Keratinocyte (primary cell): ENCODE measurements around the gene FOXE3. TPM values are rescaled to one million over a fixed set of nuclear protein-coding genes. Genes with fewer than 3 reads are reported as not detected.

Source experiments
- DNase-seq: peaks from one replicate; pipeline ENCODE4 v3.0.0-alpha.2; 2011; ENCODE audit warnings: low read depth, missing footprints, low spot score
- FAIRE-seq: peaks from 2 replicates; lab custom pipeline; 2011; peaks lifted over from hg19 to GRCh38; lab: Jason Lieb, UNC
- H2AFZ ChIP-seq: 2 replicates; pipeline ENCODE4 v1.6.0; 2012; ENCODE audit warnings: low read length, control low read depth, inconsistent platforms; ENCODE audit not compliant: control insufficient read depth
- H3K27ac ChIP-seq: 2 replicates; pipeline ENCODE4 v1.5.1; 2011; ENCODE audit warnings: low read length; ENCODE audit not compliant: control insufficient read depth, insufficient read depth
- H3K27me3 ChIP-seq: 3 replicates; pipeline ENCODE4 v1.6.0; 2011; ENCODE audit warnings: low read length; ENCODE audit not compliant: control insufficient read depth, insufficient read depth; ENCODE audit errors: extremely low read depth
- H3K36me3 ChIP-seq, 2 experiments: 2 replicates in 1 of 2; 3 replicates in 1 of 2; pipeline ENCODE4 v1.5.1; 2011; ENCODE audit warnings: low read length in 2 of 2, mild to moderate bottlenecking in 1 of 2; ENCODE audit not compliant: control insufficient read depth in 2 of 2, insufficient read depth in 2 of 2; ENCODE audit errors: extremely low read depth in 1 of 2
- H3K4me1 ChIP-seq: 3 replicates; pipeline ENCODE4 v1.5.1; 2011; ENCODE audit warnings: low read length; ENCODE audit not compliant: control insufficient read depth, insufficient read depth; ENCODE audit errors: extremely low read depth
- H3K4me2 ChIP-seq: 3 replicates; pipeline ENCODE4 v1.6.0; 2011; ENCODE audit warnings: low read depth, low read length; ENCODE audit not compliant: control insufficient read depth, insufficient read depth; ENCODE audit errors: extremely low read depth
- H3K4me3 ChIP-seq, 3 experiments: fragments of 200-600 bp in 1 of 3; sonication (generic) in 1 of 3; 2 replicates in 2 of 3; 3 replicates in 1 of 3; pipeline ENCODE4 v1.5.1; 2011 to 2016; ENCODE audit warnings: low read length in 3 of 3, mild to moderate bottlenecking in 3 of 3, control low read depth in 2 of 3, inconsistent platforms in 1 of 3, low read depth in 1 of 3, mixed read lengths in 1 of 3, mixed run types in 1 of 3, moderate library complexity in 1 of 3; ENCODE audit not compliant: control insufficient read depth in 2 of 3, insufficient read depth in 2 of 3; ENCODE audit errors: extremely low read depth in 1 of 3
- H3K79me2 ChIP-seq: 2 replicates; pipeline ENCODE4 v1.6.0; 2012; ENCODE audit warnings: low read length; ENCODE audit not compliant: control insufficient read depth, insufficient read depth
- H3K9ac ChIP-seq: 3 replicates; pipeline ENCODE4 v1.6.0; 2011; ENCODE audit warnings: low read length; ENCODE audit not compliant: control insufficient read depth, insufficient read depth; ENCODE audit errors: extremely low read depth
- H3K9me1 ChIP-seq: 3 replicates; pipeline ENCODE4 v1.6.0; 2011; ENCODE audit warnings: low read length; ENCODE audit not compliant: control insufficient read depth, insufficient read depth; ENCODE audit errors: extremely low read depth
- H3K9me3 ChIP-seq: 2 replicates; pipeline ENCODE4 v1.5.1; 2012; ENCODE audit warnings: low read depth, low read length; ENCODE audit not compliant: control insufficient read depth
- H4K20me1 ChIP-seq: 3 replicates; pipeline ENCODE4 v1.6.0; 2011; ENCODE audit warnings: low read length; ENCODE audit not compliant: control insufficient read depth, insufficient read depth; ENCODE audit errors: extremely low read depth
- CTCF ChIP-seq, 3 experiments: IDR thresholded peaks in 1 of 3; conservative IDR thresholded peaks in 1 of 3; optimal IDR thresholded peaks in 1 of 3; 2 replicates in 2 of 3; 3 replicates in 1 of 3; pipeline versions ENCODE3 to v1.5.1; 2011; ENCODE audit warnings: low read length in 3 of 3, mild to moderate bottlenecking in 3 of 3, moderate library complexity in 2 of 3, control low read depth in 1 of 3, inconsistent platforms in 1 of 3; ENCODE audit not compliant: insufficient read depth in 2 of 3; ENCODE audit errors: extremely low read depth in 1 of 3
- EZH2 ChIP-seq: IDR thresholded peaks from one replicate; pipeline ENCODE4 v1.6.1; 2012; ENCODE audit warnings: inconsistent platforms, mild to moderate bottlenecking, low read length, moderate library complexity
- dilution Hi-C: fragments of 300-500 bp; cut with MboI; formaldehyde crosslinking; loops from one replicate; pipeline ENCODE4 v1.7.0; 2020; ENCODE audit warnings: low sequenced_read_pairs; ENCODE audit not compliant: extremely low pct_ligation_motif_present
- polyA plus RNA-seq, 5 experiments: library from polyadenylated mRNA; depleted of rRNA in 3 of 5; stranded (reverse) in 3 of 5; stranded (forward) in 1 of 5; unstranded in 1 of 5; fragments of >200 nt; gene quantifications; 1 replicate in 1 of 5; 2 replicates in 3 of 5; 3 replicates in 1 of 5; pipeline versions ENCODE4 v1.2.1 to v1.2.3, GENCODE V29; 2011 to 2012; ENCODE audit warnings: missing spikeins in 2 of 5, low read depth in 1 of 5, low replicate concordance in 1 of 5

The FOXE3 gene
- polyA plus RNA-seq, 1 donor (not counting 4 experiments of a cell fraction or from before 2014, with no cell fraction given) = not detected

DNA sequence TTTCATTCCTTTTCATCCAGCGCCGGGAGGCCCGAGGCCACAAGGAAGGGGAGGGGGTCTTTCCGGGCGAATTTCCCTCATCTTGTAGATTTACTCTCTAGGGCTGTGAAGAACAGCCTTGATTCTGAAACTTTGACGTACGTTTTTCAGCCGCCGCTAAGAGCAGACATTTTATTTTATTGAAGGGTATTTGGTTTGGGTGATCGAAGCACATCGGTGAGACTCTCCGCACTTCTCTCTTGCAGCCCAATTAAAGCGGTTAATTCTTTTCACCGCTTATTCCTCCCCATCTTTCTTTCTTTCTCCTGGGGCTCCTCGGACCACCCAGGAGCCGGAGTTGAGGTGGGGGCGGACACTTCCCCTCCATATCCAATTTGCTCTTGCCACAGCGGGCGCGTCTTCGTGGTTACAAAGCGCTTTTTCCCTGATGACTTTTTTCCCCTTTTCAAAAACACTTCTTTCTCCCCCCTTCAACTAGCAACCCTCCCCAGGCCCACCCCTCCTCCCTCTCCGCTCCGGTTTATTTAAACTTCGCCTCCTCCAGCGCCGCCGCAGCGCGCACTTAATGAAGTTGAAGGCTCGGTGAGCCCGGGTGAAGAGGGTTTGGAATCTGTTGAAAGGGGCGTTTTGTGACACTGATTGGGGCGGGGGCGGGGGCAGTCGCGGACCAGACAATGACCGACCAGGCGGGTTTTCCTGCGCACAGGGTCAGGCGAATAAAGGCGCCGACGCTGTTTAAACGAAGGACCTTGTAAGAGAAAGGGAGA, 27.6 kb downstream of the FOXE3 start:
- FAIRE-seq (no peak), DNase-seq (no peak)
- Histone ChIP-seq H3K27me3 (peaks cover 99% of the 10 kb centered on the region), H3K9ac (no peak overlapping the region), H4K20me1 (peaks cover 8% of the 10 kb centered on the region), H3K36me3 (no peaks in the 10 kb centered on the region), H3K4me3 (no peak overlapping the region), H3K9me1 (no peaks in the 10 kb centered on the region), H3K27ac (no peak overlapping the region), H3K9me3 (no peaks in the 10 kb centered on the region), H3K4me1 (peaks cover 8% of the 10 kb centered on the region), H2AFZ (no peak overlapping the region), H3K4me2 (no peak overlapping the region), H3K79me2 (no peaks in the 10 kb centered on the region)
- TF ChIP-seq CTCF (optimal IDR thresholded peaks at IDR 0.05 in 1 of 3, IDR thresholded peaks at IDR 0.05 in 1 of 3, conservative IDR thresholded peaks at IDR 0.05 in 1 of 3; ENCODE audit: extremely low read depth in 1 of 3, insufficient read depth in 2 of 3, low read length in 3 of 3) (no peak), EZH2 (no peak)
- dilution Hi-C loops = no loop called here

DNA sequence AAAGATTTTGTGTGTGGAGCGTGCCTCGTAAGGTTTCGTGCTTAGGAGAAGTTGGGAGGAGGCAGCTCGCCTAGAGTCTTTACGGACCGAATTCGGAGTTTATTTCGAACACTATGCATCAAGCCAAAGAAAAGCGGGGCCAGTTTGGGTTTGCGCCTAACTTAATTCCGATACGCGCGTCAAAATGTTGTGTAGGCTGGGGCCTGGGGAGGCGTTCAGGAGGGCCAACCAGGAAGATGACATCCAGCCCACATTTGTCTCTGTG, 28.1 kb downstream of the FOXE3 start:
- Histone ChIP-seq H2AFZ (no peak overlapping the region), H3K9me1 (no peaks in the 10 kb centered on the region), H3K4me2 (peak overlapping the region; percentile 67), H4K20me1 (peaks cover 8% of the 10 kb centered on the region), H3K79me2 (no peaks in the 10 kb centered on the region), H3K36me3 (no peaks in the 10 kb centered on the region), H3K27me3 (peaks cover 99% of the 10 kb centered on the region), H3K9ac (no peak overlapping the region), H3K27ac (no peak overlapping the region), H3K4me1 (peaks cover 8% of the 10 kb centered on the region), H3K4me3 (peak overlapping the region in 1 of 3 experiments; percentile 54), H3K9me3 (no peaks in the 10 kb centered on the region)
- dilution Hi-C loops = no loop called here
- TF ChIP-seq CTCF (optimal IDR thresholded peaks at IDR 0.05 in 1 of 3, IDR thresholded peaks at IDR 0.05 in 1 of 3, conservative IDR thresholded peaks at IDR 0.05 in 1 of 3; ENCODE audit: extremely low read depth in 1 of 3, insufficient read depth in 2 of 3, low read length in 3 of 3) = no peak
- no peak for TF ChIP-seq EZH2
- no peak for DNase-seq
- no peak for FAIRE-seq
